ENCODE measurements around the gene PDHB.

DNA sequence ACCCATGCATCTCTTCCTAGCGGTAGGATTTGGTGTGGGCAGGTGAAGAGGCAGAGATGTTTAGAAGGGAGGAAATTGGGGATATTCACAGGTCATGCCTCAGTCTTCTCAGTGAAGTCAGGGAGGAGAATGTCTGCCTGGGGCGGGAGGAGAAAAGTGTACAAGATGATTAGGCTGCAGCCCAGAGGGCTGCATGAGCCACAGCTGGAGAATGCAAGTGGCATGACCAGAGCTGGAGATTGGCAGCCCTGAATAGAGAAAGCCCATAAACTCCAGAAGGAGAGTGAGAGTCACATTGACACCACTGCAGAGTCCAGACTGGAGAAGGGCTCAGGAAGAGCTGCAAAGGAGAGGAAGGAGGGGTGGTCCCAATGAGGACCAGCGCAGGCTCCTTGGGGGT, 22.6 kb downstream of the PDHB start:
- TF ChIP-seq, protein P1, sequence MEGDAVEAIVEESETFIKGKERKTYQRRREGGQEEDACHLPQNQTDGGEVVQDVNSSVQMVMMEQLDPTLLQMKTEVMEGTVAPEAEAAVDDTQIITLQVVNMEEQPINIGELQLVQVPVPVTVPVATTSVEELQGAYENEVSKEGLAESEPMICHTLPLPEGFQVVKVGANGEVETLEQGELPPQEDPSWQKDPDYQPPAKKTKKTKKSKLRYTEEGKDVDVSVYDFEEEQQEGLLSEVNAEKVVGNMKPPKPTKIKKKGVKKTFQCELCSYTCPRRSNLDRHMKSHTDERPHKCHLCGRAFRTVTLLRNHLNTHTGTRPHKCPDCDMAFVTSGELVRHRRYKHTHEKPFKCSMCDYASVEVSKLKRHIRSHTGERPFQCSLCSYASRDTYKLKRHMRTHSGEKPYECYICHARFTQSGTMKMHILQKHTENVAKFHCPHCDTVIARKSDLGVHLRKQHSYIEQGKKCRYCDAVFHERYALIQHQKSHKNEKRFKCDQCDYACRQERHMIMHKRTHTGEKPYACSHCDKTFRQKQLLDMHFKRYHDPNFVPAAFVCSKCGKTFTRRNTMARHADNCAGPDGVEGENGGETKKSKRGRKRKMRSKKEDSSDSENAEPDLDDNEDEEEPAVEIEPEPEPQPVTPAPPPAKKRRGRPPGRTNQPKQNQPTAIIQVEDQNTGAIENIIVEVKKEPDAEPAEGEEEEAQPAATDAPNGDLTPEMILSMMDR (IDR thresholded peaks at IDR 0.05; ENCODE audit: low read length): no peak
- TF ChIP-seq EZH2 (optimal IDR thresholded peaks at IDR 0.05; ENCODE audit: low read depth, low read length) (no peak), EZH2phosphoT487 (IDR thresholded peaks at IDR 0.05; ENCODE audit: low read length) (no peak)
